OCI-LY3 (cell line): ENCODE results near the gene LYRM9.

Experiments
- H2AFZ ChIP-seq: fragments of 200-600, 300-600 bp; shearing (Covaris generic); 2 replicates; pipeline ENCODE4 v1.6.0; 2014; ENCODE audit warnings: antibody characterized with exemption, low read depth, low read length
- H3K27ac ChIP-seq: fragments of 200-600, 300-600 bp; sonication (generic); 2 replicates; pipeline ENCODE4 v1.5.1; 2014; ENCODE audit warnings: mild to moderate bottlenecking, low read length, moderate library complexity, mixed read lengths
- H3K27me3 ChIP-seq: fragments of 200-600, 300-600 bp; sonication (generic); 2 replicates; pipeline ENCODE4 v1.6.1; 2014; ENCODE audit warnings: low read depth, low read length, mixed read lengths
- H3K36me3 ChIP-seq: fragments of 200-600, 300-600 bp; sonication (generic); replicated peaks from 2 replicates; pipeline ENCODE3; 2014; ENCODE audit warnings: low read depth, low read length, mixed read lengths
- H3K4me1 ChIP-seq: fragments of 300-600, 200-600 bp; sonication (generic); 2 replicates; pipeline ENCODE4 v1.6.1; 2014; ENCODE audit warnings: low read length, mixed read lengths
- H3K4me2 ChIP-seq: fragments of 200-600, 300-600 bp; sonication (generic); 2 replicates; pipeline ENCODE4 v1.6.1; 2014; ENCODE audit warnings: low read length, mixed read lengths
- H3K4me3 ChIP-seq: fragments of 300-600, 200-600 bp; sonication (generic); 2 replicates; pipeline ENCODE4 v1.5.1; 2014; ENCODE audit warnings: antibody characterized with exemption, mild to moderate bottlenecking, low read length, moderate library complexity
- H3K79me2 ChIP-seq: fragments of 300-600, 200-600 bp; shearing (Covaris generic); 2 replicates; pipeline ENCODE4 v1.6.1; 2014; ENCODE audit warnings: mild to moderate bottlenecking, low read length, mixed read lengths
- H3K9ac ChIP-seq: fragments of 300-600, 200-600 bp; shearing (Covaris generic); 2 replicates; pipeline ENCODE4 v1.6.0; 2014; ENCODE audit warnings: mild to moderate bottlenecking, low read length, moderate library complexity
- H3K9me3 ChIP-seq: fragments of 200-600, 300-600 bp; shearing (Covaris generic); 2 replicates; pipeline ENCODE4 v1.6.1; 2014; ENCODE audit warnings: low read length, mixed read lengths; ENCODE audit not compliant: insufficient read depth
- H4K20me1 ChIP-seq: fragments of 200-600, 300-600 bp; sonication (generic); 2 replicates; pipeline ENCODE4 v1.6.1; 2016; ENCODE audit warnings: low read length, mixed read lengths; ENCODE audit not compliant: insufficient read depth
- EZH2phosphoT487 ChIP-seq: fragments of 200-600 bp; shearing (Covaris generic); IDR thresholded peaks from 2 replicates; pipeline ENCODE4 v1.6.1; 2018; ENCODE audit warnings: antibody characterized with exemption, mixed run types, low read depth
- TF ChIP-seq, protein P1 (sequence below): fragments of 200-600, 300-600 bp; sonication (generic); IDR thresholded peaks from 2 replicates; pipeline ENCODE4 v1.5.1; 2014; ENCODE audit warnings: antibody characterized with exemption, low read length, low read depth

The LYRM9 gene

DNA sequence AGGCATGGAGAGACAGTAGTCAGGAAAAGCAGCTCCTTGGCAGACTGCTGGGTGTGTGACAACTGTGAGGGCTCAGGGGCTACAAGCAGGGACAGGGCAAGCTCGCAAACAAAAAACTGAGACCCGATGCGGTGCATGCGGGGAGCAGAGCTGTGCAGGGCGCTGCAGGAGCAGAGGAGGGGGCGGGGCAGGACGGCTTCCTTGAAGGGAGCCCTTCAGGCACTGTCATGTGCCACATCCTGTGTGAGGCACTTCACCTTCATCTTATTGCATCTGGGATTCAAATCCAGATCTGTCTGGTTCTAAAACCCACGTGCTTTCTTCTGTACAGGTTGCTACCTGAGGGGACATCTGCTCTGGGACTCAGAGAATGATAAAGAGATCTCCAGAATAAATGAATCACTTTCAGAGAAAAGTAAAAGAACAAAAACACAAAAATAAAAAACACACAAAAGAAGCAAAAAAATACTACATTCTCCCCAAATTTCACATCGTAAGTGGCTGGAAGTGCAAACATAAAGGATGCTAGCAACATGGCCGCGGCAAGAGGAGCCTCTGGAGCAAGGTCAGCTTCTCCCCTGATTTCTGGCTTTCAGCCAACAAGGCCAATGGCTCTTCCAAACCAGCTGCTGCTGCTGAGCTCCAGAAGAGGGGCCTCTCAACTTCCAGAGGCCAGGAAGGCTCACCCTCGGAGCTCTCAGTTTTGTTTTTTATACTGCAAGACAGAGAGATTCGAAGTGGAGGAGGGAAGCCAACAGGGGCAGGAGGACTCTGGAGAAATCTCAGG is 14.2 kb downstream of the LYRM9 start:
- TF ChIP-seq, protein P1, sequence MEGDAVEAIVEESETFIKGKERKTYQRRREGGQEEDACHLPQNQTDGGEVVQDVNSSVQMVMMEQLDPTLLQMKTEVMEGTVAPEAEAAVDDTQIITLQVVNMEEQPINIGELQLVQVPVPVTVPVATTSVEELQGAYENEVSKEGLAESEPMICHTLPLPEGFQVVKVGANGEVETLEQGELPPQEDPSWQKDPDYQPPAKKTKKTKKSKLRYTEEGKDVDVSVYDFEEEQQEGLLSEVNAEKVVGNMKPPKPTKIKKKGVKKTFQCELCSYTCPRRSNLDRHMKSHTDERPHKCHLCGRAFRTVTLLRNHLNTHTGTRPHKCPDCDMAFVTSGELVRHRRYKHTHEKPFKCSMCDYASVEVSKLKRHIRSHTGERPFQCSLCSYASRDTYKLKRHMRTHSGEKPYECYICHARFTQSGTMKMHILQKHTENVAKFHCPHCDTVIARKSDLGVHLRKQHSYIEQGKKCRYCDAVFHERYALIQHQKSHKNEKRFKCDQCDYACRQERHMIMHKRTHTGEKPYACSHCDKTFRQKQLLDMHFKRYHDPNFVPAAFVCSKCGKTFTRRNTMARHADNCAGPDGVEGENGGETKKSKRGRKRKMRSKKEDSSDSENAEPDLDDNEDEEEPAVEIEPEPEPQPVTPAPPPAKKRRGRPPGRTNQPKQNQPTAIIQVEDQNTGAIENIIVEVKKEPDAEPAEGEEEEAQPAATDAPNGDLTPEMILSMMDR, result no peak
- no peak for TF ChIP-seq EZH2phosphoT487
- no peak overlapping the region for H3K9ac ChIP-seq
- H3K27me3 ChIP-seq, result no peaks in the 10 kb centered on the region
- H3K4me2 ChIP-seq, result no peak overlapping the region
- no peak overlapping the region for H3K27ac ChIP-seq
- no peaks in the 10 kb centered on the region for H3K36me3 ChIP-seq
- no peaks in the 10 kb centered on the region for H3K9me3 ChIP-seq
- H3K79me2 ChIP-seq, result no peaks in the 10 kb centered on the region
- H4K20me1 ChIP-seq, result no peaks in the 10 kb centered on the region
- no peak overlapping the region for H2AFZ ChIP-seq
- no peaks in the 10 kb centered on the region for H3K4me1 ChIP-seq
- H3K4me3 ChIP-seq, result no peak overlapping the region

DNA sequence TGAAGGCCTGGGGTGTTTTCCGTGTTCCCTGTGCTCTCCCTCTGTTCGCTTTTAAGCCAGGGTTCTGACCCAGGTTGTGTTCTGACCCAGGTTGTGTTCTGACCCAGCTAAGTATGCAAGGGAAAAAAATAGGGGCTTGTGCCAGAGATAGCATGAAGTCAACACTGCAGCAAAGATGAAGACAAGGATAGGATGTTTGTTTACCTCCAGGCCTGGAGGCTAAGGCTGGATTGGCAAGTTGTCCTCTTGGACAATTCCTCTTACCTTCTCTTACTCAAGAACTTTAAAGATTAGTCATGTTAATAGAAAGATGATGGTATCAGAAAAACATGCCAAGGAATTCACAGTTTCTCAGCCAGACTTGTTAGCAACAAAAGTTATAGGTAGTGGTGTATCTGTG is 19.4 kb downstream of the LYRM9 start:
- H3K4me1 ChIP-seq, result peaks cover 5% of the 10 kb centered on the region; the same call in 1 of the 2 replicates
- H3K9me3 ChIP-seq, result no peaks in the 10 kb centered on the region
- TF ChIP-seq, protein P1, result no peak
- H3K27me3 ChIP-seq, result no peaks in the 10 kb centered on the region
- H3K79me2 ChIP-seq, result no peaks in the 10 kb centered on the region
- no peak overlapping the region for H3K4me2 ChIP-seq
- H3K27ac ChIP-seq, result no peak overlapping the region
- H2AFZ ChIP-seq, result no peak overlapping the region
- H3K4me3 ChIP-seq, result no peak overlapping the region
- H4K20me1 ChIP-seq, result no peaks in the 10 kb centered on the region
- H3K9ac ChIP-seq, result no peak overlapping the region
- no peaks in the 10 kb centered on the region for H3K36me3 ChIP-seq

DNA sequence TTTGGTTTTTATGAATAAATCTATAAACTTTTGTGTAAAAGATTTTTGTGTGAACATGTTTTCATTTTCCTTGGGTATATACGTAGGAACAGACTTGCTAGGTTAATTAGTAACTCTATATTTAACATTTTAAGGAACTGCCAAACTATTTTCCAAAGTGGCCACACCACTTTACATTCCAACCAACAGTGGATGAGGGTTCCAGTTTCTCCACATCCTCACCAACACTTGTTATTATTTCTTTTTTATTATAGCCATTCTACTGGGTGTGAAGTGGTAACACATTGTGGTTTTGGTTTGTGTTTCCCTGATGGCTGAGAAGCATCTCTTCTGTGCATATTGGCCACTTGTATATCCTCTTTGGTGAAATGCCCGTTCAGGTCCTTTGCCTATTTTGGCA is 20.0 kb downstream of the LYRM9 start:
- no peak overlapping the region for H3K4me2 ChIP-seq

DNA sequence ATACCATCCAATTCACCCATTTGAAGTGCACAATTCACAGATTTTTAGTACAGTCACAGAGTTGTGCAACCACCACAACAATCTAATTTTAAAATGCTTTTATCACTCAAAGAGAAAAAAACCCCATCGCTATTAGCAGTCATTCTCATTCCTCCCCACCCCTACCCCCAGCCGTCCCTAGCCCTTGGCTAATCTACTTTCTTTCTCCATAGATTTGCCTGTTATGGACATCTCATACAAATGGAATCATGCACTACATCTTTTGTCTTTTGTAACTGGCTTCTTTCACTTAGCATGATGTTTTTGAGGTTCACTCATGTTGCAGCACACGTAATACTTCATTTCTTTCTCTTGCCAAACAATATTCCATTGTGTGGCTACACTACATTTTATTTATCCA is 20.4 kb downstream of the LYRM9 start:
- Histone ChIP-seq H3K79me2 (no peaks in the 10 kb centered on the region), H3K9me3 (no peaks in the 10 kb centered on the region), H3K4me3 (no peak overlapping the region), H3K27me3 (no peaks in the 10 kb centered on the region), H3K9ac (no peak overlapping the region), H3K4me2 (no peak overlapping the region), H2AFZ (no peak overlapping the region), H4K20me1 (no peaks in the 10 kb centered on the region), H3K27ac (no peak overlapping the region), H3K4me1 (peaks cover 5% of the 10 kb centered on the region; the same call in 1 of the 2 replicates), H3K36me3 (no peaks in the 10 kb centered on the region)
- TF ChIP-seq, protein P1, result no peak
- TF ChIP-seq EZH2phosphoT487, result no peak

More for the DNA sequence above, 20.0 kb downstream of the LYRM9 start:
- Histone ChIP-seq H3K79me2 (no peaks in the 10 kb centered on the region), H2AFZ (no peak overlapping the region), H3K9ac (no peak overlapping the region), H3K4me3 (no peak overlapping the region), H4K20me1 (no peaks in the 10 kb centered on the region), H3K36me3 (no peaks in the 10 kb centered on the region), H3K27ac (no peak overlapping the region), H3K9me3 (no peaks in the 10 kb centered on the region), H3K27me3 (no peaks in the 10 kb centered on the region), H3K4me1 (peaks cover 5% of the 10 kb centered on the region; the same call in 1 of the 2 replicates)
- TF ChIP-seq EZH2phosphoT487, result no peak
- TF ChIP-seq, protein P1, result no peak
